ENCODE results near the gene DOCK2.
"Not testable (repeated sequence)": the region's sequence is repeated elsewhere in the genome, so short reads cannot be mapped to it uniquely, and the experiment has no call there.

Gene DOCK2

GRCh38 chr5:169953196-169953595 lies 316.1 kb downstream of the DOCK2 start:
- not testable (repeated sequence) for DNase-seq

GRCh38 chr5:169954786-169955185 lies 317.7 kb downstream of the DOCK2 start:
- DNase-seq, result no peak

GRCh38 chr5:169956126-169956525 lies 319.1 kb downstream of the DOCK2 start:
- DNase-seq, result no peak

GRCh38 chr5:169956756-169957155 lies 319.7 kb downstream of the DOCK2 start:
- no peak for DNase-seq

GRCh38 chr5:169958278-169958677 lies 321.2 kb downstream of the DOCK2 start:
- DNase-seq, result no peak

- no peak for DNase-seq
Observed at GRCh38 chr5:169960659-169961058, 323.6 kb downstream of the DOCK2 start.

- DNase-seq, result no peak
Observed at GRCh38 chr5:169964246-169964645, 327.2 kb downstream of the DOCK2 start.

GRCh38 chr5:169970339-169970738 lies 333.3 kb downstream of the DOCK2 start:
- DNase-seq, result no peak

GRCh38 chr5:169970911-169971765 lies 334.1 kb downstream of the DOCK2 start:
- no peak for DNase-seq

GRCh38 chr5:169971780-169972179 lies 334.7 kb downstream of the DOCK2 start:
- no peak for DNase-seq

- no peak for DNase-seq
Observed at GRCh38 chr5:169973056-169973455, 336.0 kb downstream of the DOCK2 start.

GRCh38 chr5:169974121-169974770 lies 337.2 kb downstream of the DOCK2 start:
- no peak for DNase-seq

GRCh38 chr5:169978714-169979113 lies 341.6 kb downstream of the DOCK2 start:
- no peak for DNase-seq

- no peak for DNase-seq
Observed at GRCh38 chr5:169979871-169980270, 342.8 kb downstream of the DOCK2 start.

- no peak for DNase-seq
Observed at GRCh38 chr5:169980418-169981053, 343.5 kb downstream of the DOCK2 start, which contains the start of gene INSYN2B. Gene INSYN2B (minus strand): TSS chr5:169980495. CDS start chr5:169883898, 96,597 bp downstream.

- no peak for DNase-seq
Observed at GRCh38 chr5:169988206-169988605, 351.1 kb downstream of the DOCK2 start.

GRCh38 chr5:169988947-169989346 lies 351.9 kb downstream of the DOCK2 start:
- no peak for DNase-seq

GRCh38 chr5:169989365-169989764 lies 352.3 kb downstream of the DOCK2 start:
- DNase-seq, result no peak

GRCh38 chr5:169991115-169991869 lies 354.2 kb downstream of the DOCK2 start:
- no peak for DNase-seq

- DNase-seq, result no peak
Observed at GRCh38 chr5:169992789-169993484, 355.9 kb downstream of the DOCK2 start.

GRCh38 chr5:169993485-169993790 lies 356.4 kb downstream of the DOCK2 start:
- DNase-seq, result no peak

GRCh38 chr5:169997798-169998197 lies 360.7 kb downstream of the DOCK2 start:
- DNase-seq, result no peak

GRCh38 chr5:169999621-170000020 lies 362.5 kb downstream of the DOCK2 start:
- DNase-seq, result no peak
